Glutamatergic neuron (in vitro differentiated cells): Measurements from ENCODE around the gene AARS1. TPM values are rescaled to one million over a fixed set of nuclear protein-coding genes. Genes with fewer than 3 reads are reported as not detected.
"Not testable (repeated sequence)": the region's sequence is repeated elsewhere in the genome, so short reads cannot be mapped to it uniquely, and the experiment has no call there.

Experiments
- DNase-seq: peaks from one replicate; pipeline ENCODE4 v3.0.0; 2022
- H3K27ac Mint-ChIP-seq: one replicate; pipeline ENCODE4 v1.8.0; 2020; ENCODE audit warnings: mild to moderate bottlenecking, mixed read lengths, inconsistent platforms; ENCODE audit not compliant: unreplicated experiment
- H3K27me3 Mint-ChIP-seq: one replicate; pipeline ENCODE4 v1.8.0; 2020; ENCODE audit warnings: mild to moderate bottlenecking, moderate library complexity, mixed read lengths, inconsistent platforms; ENCODE audit not compliant: unreplicated experiment
- H3K36me3 Mint-ChIP-seq: one replicate; pipeline ENCODE4 v1.8.0; 2020; ENCODE audit warnings: mild to moderate bottlenecking, mixed read lengths, inconsistent platforms; ENCODE audit not compliant: unreplicated experiment
- H3K4me1 Mint-ChIP-seq: one replicate; pipeline ENCODE4 v1.8.0; 2020; ENCODE audit warnings: mild to moderate bottlenecking, low read depth, mixed read lengths, inconsistent platforms; ENCODE audit not compliant: unreplicated experiment
- H3K4me3 Mint-ChIP-seq: one replicate; pipeline ENCODE4 v1.8.0; 2020; ENCODE audit warnings: mild to moderate bottlenecking, mixed read lengths, inconsistent platforms; ENCODE audit not compliant: unreplicated experiment
- H3K9me3 Mint-ChIP-seq: one replicate; pipeline ENCODE4 v1.8.0; 2020; ENCODE audit warnings: mild to moderate bottlenecking, moderate library complexity, mixed read lengths, inconsistent platforms; ENCODE audit not compliant: unreplicated experiment
- total RNA-seq: library from RNA; stranded (reverse); fragmentation: NEBNext Ultra II Directional; extraction: Animal tissue kit (Norgen Biotek cat#: 25700); gene quantifications from one replicate; pipeline ENCODE4 v1.2.1, GENCODE V29; 2021; ENCODE audit not compliant: unreplicated experiment
- TF ChIP-seq, protein P1 (sequence below): fragments of 200-600 bp; sonication (generic); IDR thresholded peaks from one replicate; pipeline ENCODE4 v1.5.0; 2021; ENCODE audit not compliant: partially characterized antibody, unreplicated experiment

The AARS1 gene
- total RNA-seq, 1 donor from 2014 or later = 179 TPM

DNA sequence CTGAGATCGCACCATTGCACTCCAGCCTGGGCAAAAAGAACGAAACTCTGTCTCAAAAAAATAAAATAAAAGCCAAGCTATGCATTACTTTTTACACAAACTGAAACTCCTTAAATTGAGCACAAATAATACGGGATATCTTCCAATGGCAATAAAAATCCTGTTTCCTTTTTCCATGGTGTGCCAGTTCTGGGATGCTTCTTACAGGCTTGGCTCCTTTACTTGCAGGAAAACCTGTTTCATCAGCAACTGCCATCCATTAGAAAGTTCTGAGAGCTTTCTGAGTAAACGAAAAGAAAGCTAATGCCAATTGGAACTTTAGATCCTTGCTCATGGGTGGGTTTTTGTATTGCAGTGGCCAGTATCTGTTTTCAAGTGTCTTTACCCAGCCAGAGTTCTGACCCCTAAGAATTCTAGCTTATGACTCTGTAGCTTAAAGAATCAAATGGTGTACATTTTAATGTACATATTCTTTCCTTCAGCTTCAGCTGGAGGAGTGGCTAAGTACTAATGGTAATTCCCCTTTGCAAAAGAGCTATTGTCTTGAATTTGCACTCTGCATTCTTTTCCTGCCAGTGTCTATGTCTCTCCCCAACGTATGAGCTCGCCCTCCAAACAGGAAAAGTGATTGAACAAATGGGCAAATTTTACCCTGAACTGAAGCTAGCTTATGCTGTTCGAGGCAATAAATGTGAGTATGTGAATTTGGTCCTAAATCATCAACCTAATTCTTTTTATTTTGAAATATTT lies 35.9 kb upstream of the AARS1 start:
- H3K36me3 Mint-ChIP-seq = no peaks in the 10 kb centered on the region
- peaks cover 1% of the 10 kb centered on the region for H3K9me3 Mint-ChIP-seq
- H3K27ac Mint-ChIP-seq = no peak overlapping the region
- H3K4me3 Mint-ChIP-seq = no peak overlapping the region
- TF ChIP-seq, protein P1, sequence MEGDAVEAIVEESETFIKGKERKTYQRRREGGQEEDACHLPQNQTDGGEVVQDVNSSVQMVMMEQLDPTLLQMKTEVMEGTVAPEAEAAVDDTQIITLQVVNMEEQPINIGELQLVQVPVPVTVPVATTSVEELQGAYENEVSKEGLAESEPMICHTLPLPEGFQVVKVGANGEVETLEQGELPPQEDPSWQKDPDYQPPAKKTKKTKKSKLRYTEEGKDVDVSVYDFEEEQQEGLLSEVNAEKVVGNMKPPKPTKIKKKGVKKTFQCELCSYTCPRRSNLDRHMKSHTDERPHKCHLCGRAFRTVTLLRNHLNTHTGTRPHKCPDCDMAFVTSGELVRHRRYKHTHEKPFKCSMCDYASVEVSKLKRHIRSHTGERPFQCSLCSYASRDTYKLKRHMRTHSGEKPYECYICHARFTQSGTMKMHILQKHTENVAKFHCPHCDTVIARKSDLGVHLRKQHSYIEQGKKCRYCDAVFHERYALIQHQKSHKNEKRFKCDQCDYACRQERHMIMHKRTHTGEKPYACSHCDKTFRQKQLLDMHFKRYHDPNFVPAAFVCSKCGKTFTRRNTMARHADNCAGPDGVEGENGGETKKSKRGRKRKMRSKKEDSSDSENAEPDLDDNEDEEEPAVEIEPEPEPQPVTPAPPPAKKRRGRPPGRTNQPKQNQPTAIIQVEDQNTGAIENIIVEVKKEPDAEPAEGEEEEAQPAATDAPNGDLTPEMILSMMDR = no peak
- no peaks in the 10 kb centered on the region for H3K4me1 Mint-ChIP-seq
- DNase-seq = no peak
- H3K27me3 Mint-ChIP-seq = no peaks in the 10 kb centered on the region

DNA sequence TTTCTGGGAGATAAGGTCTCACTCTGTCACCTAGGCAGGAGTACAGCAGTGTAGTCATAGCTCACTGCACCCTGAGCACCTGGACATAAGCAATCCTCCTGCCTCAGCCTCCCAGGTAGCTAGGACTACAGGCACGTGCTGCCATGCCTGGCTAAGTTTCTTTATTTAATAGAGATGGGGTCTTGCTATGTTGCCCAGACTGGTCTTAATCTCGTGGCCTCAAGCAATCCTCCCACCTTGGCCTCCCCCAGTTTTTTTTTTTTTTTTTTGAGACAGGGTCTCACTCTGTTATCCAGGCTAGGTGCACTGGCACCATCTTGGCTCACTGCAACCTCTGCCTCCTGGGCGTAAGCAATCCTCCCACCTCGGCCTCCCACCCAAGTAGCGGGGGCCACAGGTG lies 30.8 kb upstream of the AARS1 start:
- no peaks in the 10 kb centered on the region for H3K4me1 Mint-ChIP-seq
- no peak overlapping the region for H3K4me3 Mint-ChIP-seq
- no peak for DNase-seq
- no peaks in the 10 kb centered on the region for H3K36me3 Mint-ChIP-seq
- H3K27me3 Mint-ChIP-seq = no peaks in the 10 kb centered on the region
- H3K9me3 Mint-ChIP-seq = peaks cover 1% of the 10 kb centered on the region
- no peak overlapping the region for H3K27ac Mint-ChIP-seq
- TF ChIP-seq, protein P1 = no peak

DNA sequence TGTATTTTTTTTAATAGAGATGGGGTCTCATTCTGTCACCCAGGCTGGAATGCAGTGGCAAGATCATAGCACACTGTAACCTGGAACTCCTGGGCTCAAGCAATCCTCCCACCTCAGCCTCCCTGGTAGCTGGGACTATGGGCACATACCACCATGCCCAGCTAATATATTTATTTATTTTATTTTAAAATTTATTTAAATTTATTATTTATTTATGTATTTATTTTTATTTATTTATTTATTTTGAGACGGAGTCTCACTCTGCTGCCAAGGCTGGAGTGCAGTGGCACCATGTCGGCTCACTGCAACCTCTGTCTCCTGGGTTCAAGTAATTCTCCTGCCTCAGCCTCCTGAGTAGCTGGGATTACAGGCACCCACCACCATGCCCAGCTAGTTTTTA lies 18.4 kb upstream of the AARS1 start:
- H3K9me3 Mint-ChIP-seq = not testable (repeated sequence)

DNA sequence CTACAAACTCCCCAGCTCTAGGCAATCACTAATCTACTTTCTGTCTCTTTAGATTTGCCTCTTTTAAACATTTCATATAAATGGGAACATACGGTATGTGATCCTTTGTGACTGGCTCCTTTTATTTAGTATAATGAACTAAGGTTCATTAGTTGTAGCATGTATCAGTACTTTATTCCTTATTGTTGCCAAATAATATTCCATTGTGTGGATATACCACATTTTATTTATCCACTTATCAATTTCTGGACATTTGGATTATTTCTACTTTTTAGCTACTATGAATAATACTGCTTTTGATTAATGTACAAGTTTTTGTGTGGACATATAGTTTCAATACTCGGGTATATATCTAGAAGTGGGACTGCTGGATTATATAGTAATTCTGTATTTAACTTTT lies 17.6 kb upstream of the AARS1 start:
- no peak for DNase-seq
- TF ChIP-seq, protein P1 = no peak
- Mint-ChIP-seq H3K27me3 (no peaks in the 10 kb centered on the region), H3K4me3 (no peak overlapping the region), H3K27ac (no peak overlapping the region), H3K4me1 (no peaks in the 10 kb centered on the region), H3K36me3 (peaks cover 5% of the 10 kb centered on the region), H3K9me3 (no peaks in the 10 kb centered on the region)

More for the DNA sequence above, 18.4 kb upstream of the AARS1 start:
- H3K4me3 Mint-ChIP-seq, H3K27me3 Mint-ChIP-seq, H3K4me1 Mint-ChIP-seq, H3K36me3 Mint-ChIP-seq, DNase-seq, H3K27ac Mint-ChIP-seq: not testable (repeated sequence)

DNA sequence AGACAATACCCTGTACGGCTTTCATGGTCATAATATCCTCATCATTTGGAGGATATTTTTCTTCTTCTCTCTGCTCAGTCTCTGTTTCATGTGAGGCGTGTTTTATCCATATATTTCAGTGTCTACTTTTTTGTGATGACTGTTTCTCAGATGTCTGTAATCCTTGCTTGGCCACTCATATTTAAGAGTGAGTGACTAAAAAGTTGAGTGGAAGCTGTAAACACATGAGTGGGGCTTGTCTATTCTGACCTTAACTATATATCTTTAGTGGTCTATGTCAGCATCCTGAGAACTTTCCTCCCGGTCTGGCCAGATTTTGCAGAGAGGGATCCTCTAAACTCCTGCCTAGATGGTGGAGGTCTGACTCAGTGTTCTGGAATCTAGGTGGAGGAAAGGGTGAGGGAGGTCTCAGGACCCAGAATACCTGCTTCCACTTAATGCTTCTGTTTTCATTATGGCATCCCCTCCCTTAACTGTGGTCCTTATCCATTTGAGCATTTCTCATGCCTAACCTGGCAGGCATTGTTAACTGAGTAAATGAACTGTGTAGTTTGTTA lies 15.7 kb upstream of the AARS1 start:
- no peaks in the 10 kb centered on the region for H3K27me3 Mint-ChIP-seq

More for the DNA sequence above, 15.7 kb upstream of the AARS1 start:
- DNase-seq = no peak
- no peaks in the 10 kb centered on the region for H3K4me1 Mint-ChIP-seq
- TF ChIP-seq, protein P1 = no peak
- H3K27ac Mint-ChIP-seq = no peak overlapping the region
- H3K36me3 Mint-ChIP-seq = peaks cover 11% of the 10 kb centered on the region
- H3K9me3 Mint-ChIP-seq = no peaks in the 10 kb centered on the region
- H3K4me3 Mint-ChIP-seq = no peak overlapping the region
